Kidney (tissue), 14 donors: Measurements from ENCODE around the gene FASN. TPM values are rescaled to one million over a fixed set of nuclear protein-coding genes. Genes with fewer than 3 reads are reported as not detected.

Experiments
- DNase-seq, 5 donors: peaks; one replicate each; pipeline ENCODE4 v3.0.0-alpha.2; 2013 to 2020
- FAIRE-seq: peaks from 2 replicates; lab custom pipeline; 2012; peaks lifted over from hg19 to GRCh38; lab: Jason Lieb, UNC
- H3K27ac ChIP-seq, 2 donors: one replicate each; pipeline ENCODE4 v1.7.0; 2013; ENCODE audit warnings: low read depth in 2 of 2, low read length in 2 of 2, inconsistent platforms in 1 of 2
- H3K27me3 ChIP-seq: one replicate; pipeline ENCODE4 v1.7.1; 2013; ENCODE audit warnings: low read length, inconsistent platforms; ENCODE audit not compliant: control insufficient read depth, insufficient read depth
- H3K36me3 ChIP-seq, 3 donors: one replicate each; pipeline versions ENCODE4 v1.7.0 to v1.7.1; 2013; ENCODE audit warnings: low read length in 3 of 3, control low read depth in 1 of 3, inconsistent platforms in 1 of 3; ENCODE audit not compliant: insufficient read depth in 3 of 3, control insufficient read depth in 2 of 3
- H3K4me1 ChIP-seq, 3 donors: one replicate each; pipeline versions ENCODE4 v1.7.0 to v1.7.1; 2013; ENCODE audit warnings: low read length in 3 of 3, inconsistent platforms in 1 of 3, low read depth in 1 of 3; ENCODE audit not compliant: control insufficient read depth in 2 of 3, insufficient read depth in 2 of 3
- H3K4me3 ChIP-seq, 3 donors: one replicate each; pipeline versions ENCODE4 v1.7.0 to v1.8.1; 2013; ENCODE audit warnings: low read length in 3 of 3, control low read depth in 1 of 3, inconsistent platforms in 1 of 3
- H3K9ac ChIP-seq, 3 donors: one replicate each; pipeline versions ENCODE4 v1.7.0 to v1.7.1; 2013; ENCODE audit warnings: low read length in 3 of 3, control low read depth in 1 of 3, inconsistent platforms in 1 of 3
- H3K9me3 ChIP-seq, 3 donors: one replicate each; pipeline versions ENCODE4 v1.7.0 to v1.7.1; 2013; ENCODE audit warnings: low read length in 3 of 3, control low read depth in 1 of 3, inconsistent platforms in 1 of 3; ENCODE audit not compliant: control insufficient read depth in 2 of 3, insufficient read depth in 1 of 3
- CTCF ChIP-seq: IDR thresholded peaks from 3 replicates; pipeline ENCODE4 v1.5.1; 2012; ENCODE audit warnings: mild to moderate bottlenecking, moderate library complexity, borderline replicate concordance; ENCODE audit not compliant: insufficient read depth; ENCODE audit errors: extremely low read depth
- intact Hi-C: fragments of 100-400 bp; cut with DNase I; formaldehyde crosslinking; loops from one replicate; pipeline ENCODE4 v1.11.1; 2022
- polyA plus RNA-seq: library from polyadenylated mRNA; stranded (reverse); fragments of 350-450 nt; fragmentation: Illumina TruSeq; extraction: RNeasy Lipid Tissue Mini Kit (QIAGEN cat#74804); gene quantifications from one replicate; pipeline ENCODE4 v1.2.3, GENCODE V29; 2014; ENCODE audit warnings: low read depth, low replicate concordance; ENCODE audit not compliant: insufficient read depth
- total RNA-seq: library from RNA; stranded (reverse); fragmentation: NEBNext Ultra II Directional; extraction: Animal tissue kit (Norgen Biotek cat#: 25700); gene quantifications from one replicate; pipeline ENCODE4 v1.2.1, GENCODE V29; 2021
- donor health status: control.
- donor health status: control.
- donor health status: control.
- donor health status: control.
- donor health status: control.
- donor health status: DM: yes; HTN: yes; CAD: no.
- donor health status: Normal renal cell carcinoma (clear cell type).

The FASN gene
- total and polyA plus RNA-seq, 2 donors from 2014 or later: 13.6 to 43.3 TPM

GRCh38 chr17:82061047-82061925, 36.8 kb downstream of the FASN start:
- intact Hi-C loops: no loop called here
- H3K4me3 ChIP-seq: no peak overlapping the region
- H3K9ac ChIP-seq: no peak overlapping the region
- DNase-seq (peak in 1 of 5 donors; percentile 63), FAIRE-seq (no peak)
- H3K36me3 ChIP-seq: peaks cover 0 to 21% (median 5%) of the 10 kb centered on the region in 3 donors
- H3K27ac ChIP-seq: no peak overlapping the region
- H3K4me1 ChIP-seq: peaks cover 0 to 24% (median 14%) of the 10 kb centered on the region in 3 donors
- TF ChIP-seq CTCF: no peak
- H3K27me3 ChIP-seq: no peaks in the 10 kb centered on the region
- H3K9me3 ChIP-seq: no peaks in the 10 kb centered on the region

GRCh38 chr17:82060614-82061013, 37.4 kb downstream of the FASN start:
- TF ChIP-seq CTCF: no peak
- H3K4me3 ChIP-seq: no peak overlapping the region
- H3K27me3 ChIP-seq: no peaks in the 10 kb centered on the region
- DNase-seq (peak in 1 of 5 donors; percentile 68), FAIRE-seq (no peak)
- no peaks in the 10 kb centered on the region for H3K9me3 ChIP-seq
- peaks cover 0 to 21% (median 5%) of the 10 kb centered on the region in 3 donors for H3K36me3 ChIP-seq
- no peak overlapping the region for H3K9ac ChIP-seq
- H3K4me1 ChIP-seq: peaks cover 0 to 23% (median 9%) of the 10 kb centered on the region in 3 donors
- intact Hi-C loops: no loop called here
- no peak overlapping the region for H3K27ac ChIP-seq

GRCh38 chr17:82060001-82060380, 38.0 kb downstream of the FASN start:
- TF ChIP-seq CTCF: no peak
- Histone ChIP-seq H3K9ac (no peak overlapping the region), H3K27ac (no peak overlapping the region), H3K27me3 (no peaks in the 10 kb centered on the region), H3K4me1 (peaks cover 0 to 21% (median 9%) of the 10 kb centered on the region in 3 donors), H3K36me3 (peaks cover 0 to 25% (median 5%) of the 10 kb centered on the region in 3 donors), H3K9me3 (no peaks in the 10 kb centered on the region), H3K4me3 (no peak overlapping the region)
- intact Hi-C loops: no loop called here
- FAIRE-seq: no peak
- peak in 1 of 5 donors; percentile 62 for DNase-seq
